ENCODE results near the gene DCAF8.
A peak's percentile ranks its signal among the peaks of the same experiment; 100 is the strongest.

Gene DCAF8

GRCh38 chr1:160196143-160196542 lies 66.2 kb downstream of the DCAF8 start:
- H3K9me3 ChIP-seq (ENCODE audit: control insufficient read depth, low read length), result no peaks in the 10 kb centered on the region
- H3K27ac ChIP-seq, result no peak overlapping the region
- no peak overlapping the region for H3K4me2 ChIP-seq (ENCODE audit: low read length)
- H3K4me3 ChIP-seq (ENCODE audit: low read depth, low read length), result no peak overlapping the region
- TF ChIP-seq CTCF (IDR thresholded peaks at IDR 0.05), result no peak
- no peaks in the 10 kb centered on the region for H3K36me3 ChIP-seq (ENCODE audit: control insufficient read depth, insufficient read depth, low read length)
- H3K27me3 ChIP-seq (ENCODE audit: control insufficient read depth, insufficient read depth, low read length), result no peaks in the 10 kb centered on the region
- H3K79me2 ChIP-seq, result no peaks in the 10 kb centered on the region
- H3K9ac ChIP-seq, result no peak overlapping the region
- no peak overlapping the region for H2AFZ ChIP-seq
- H3K4me1 ChIP-seq, result peaks cover 4% of the 10 kb centered on the region

DNA sequence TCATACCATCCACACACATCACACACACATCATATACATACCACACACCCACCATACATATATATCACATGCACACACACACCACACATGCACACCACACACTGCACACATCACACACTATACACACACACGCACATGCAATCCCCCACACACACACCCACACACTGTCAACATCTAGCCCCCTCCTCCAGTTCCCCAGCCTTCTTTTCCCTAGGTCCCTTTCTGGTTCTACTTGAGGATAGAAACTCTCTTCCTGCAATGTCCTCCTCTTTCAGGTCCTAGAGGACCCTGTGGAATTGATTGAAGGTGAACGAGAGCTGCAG lies 67.7 kb downstream of the DCAF8 start:
- Histone ChIP-seq H3K9ac (no peak overlapping the region), H3K36me3 (ENCODE audit: control insufficient read depth, insufficient read depth, low read length) (no peaks in the 10 kb centered on the region), H2AFZ (no peak overlapping the region), H3K9me3 (ENCODE audit: control insufficient read depth, low read length) (no peaks in the 10 kb centered on the region), H3K4me2 (ENCODE audit: low read length) (no peak overlapping the region), H3K27me3 (ENCODE audit: control insufficient read depth, insufficient read depth, low read length) (no peaks in the 10 kb centered on the region), H3K27ac (no peak overlapping the region), H3K79me2 (no peaks in the 10 kb centered on the region), H3K4me3 (ENCODE audit: low read depth, low read length) (no peak overlapping the region), H3K4me1 (peaks cover 4% of the 10 kb centered on the region)
- TF ChIP-seq CTCF (IDR thresholded peaks at IDR 0.05), result no peak

DNA sequence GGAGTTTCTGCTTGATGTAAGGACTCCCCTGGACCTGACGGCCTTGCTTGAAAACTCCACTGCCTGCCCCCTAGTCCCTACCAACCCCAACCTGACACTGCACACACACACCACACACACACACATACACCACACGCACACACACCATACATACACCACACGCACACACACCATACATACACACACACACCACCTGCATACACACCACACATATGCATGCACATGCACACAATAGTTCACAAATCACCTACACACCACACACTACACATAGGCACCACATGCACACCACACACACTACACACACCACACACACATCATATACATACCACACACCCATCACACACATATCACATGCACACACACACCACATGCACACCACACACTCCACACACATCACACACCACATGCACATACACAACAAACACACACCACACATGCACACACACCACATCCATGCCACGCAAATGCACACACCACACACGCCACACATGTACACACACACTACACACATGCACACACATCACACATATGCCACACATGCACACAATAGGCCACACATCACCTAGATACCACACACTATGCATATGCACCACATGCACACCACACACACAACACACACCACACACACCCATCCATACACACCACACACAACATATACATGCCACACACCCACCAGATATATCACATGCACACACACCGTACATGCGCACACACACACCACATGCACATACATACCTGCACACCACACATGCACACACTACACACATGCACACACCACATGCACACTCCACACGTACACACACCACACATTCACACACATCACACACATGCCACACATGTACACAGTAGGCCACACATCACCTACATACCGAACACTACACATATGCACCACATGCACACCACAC lies 68.3 kb downstream of the DCAF8 start:
- H3K4me3 ChIP-seq (ENCODE audit: low read depth, low read length), result no peak overlapping the region
- no peak for TF ChIP-seq CTCF (IDR thresholded peaks at IDR 0.05)
- peaks cover 4% of the 10 kb centered on the region for H3K4me1 ChIP-seq
- no peaks in the 10 kb centered on the region for H3K9me3 ChIP-seq (ENCODE audit: control insufficient read depth, low read length)
- no peak overlapping the region for H3K27ac ChIP-seq
- H3K27me3 ChIP-seq (ENCODE audit: control insufficient read depth, insufficient read depth, low read length), result no peaks in the 10 kb centered on the region
- H3K9ac ChIP-seq, result no peak overlapping the region
- H3K79me2 ChIP-seq, result no peaks in the 10 kb centered on the region
- H3K36me3 ChIP-seq (ENCODE audit: control insufficient read depth, insufficient read depth, low read length), result no peaks in the 10 kb centered on the region
- H3K4me2 ChIP-seq (ENCODE audit: low read length), result no peak overlapping the region
- H2AFZ ChIP-seq, result no peak overlapping the region

- Histone ChIP-seq H3K4me1 (peaks cover 4% of the 10 kb centered on the region), H3K9ac (no peak overlapping the region), H3K4me2 (ENCODE audit: low read length) (peak overlapping the region; percentile 7), H3K36me3 (ENCODE audit: control insufficient read depth, insufficient read depth, low read length) (no peaks in the 10 kb centered on the region), H3K79me2 (no peaks in the 10 kb centered on the region), H3K4me3 (ENCODE audit: low read depth, low read length) (no peak overlapping the region), H2AFZ (peak overlapping the region; percentile 42), H3K27me3 (ENCODE audit: control insufficient read depth, insufficient read depth, low read length) (no peaks in the 10 kb centered on the region), H3K27ac (no peak overlapping the region), H3K9me3 (ENCODE audit: control insufficient read depth, low read length) (no peaks in the 10 kb centered on the region)
- TF ChIP-seq CTCF (IDR thresholded peaks at IDR 0.05), result peak; percentile 84
Measured at GRCh38 chr1:160193091-160193819, 69.1 kb downstream of the DCAF8 start.

Measured in parathyroid adenoma (tissue), 2 donors.